Measurements from ENCODE around the gene CERK.

CERK gene

GRCh38 chr22:46669201-46669600, 68.9 kb downstream of the CERK start:
- DNase-seq (ENCODE audit: low read depth) = no peak
- TF ChIP-seq, protein P1, sequence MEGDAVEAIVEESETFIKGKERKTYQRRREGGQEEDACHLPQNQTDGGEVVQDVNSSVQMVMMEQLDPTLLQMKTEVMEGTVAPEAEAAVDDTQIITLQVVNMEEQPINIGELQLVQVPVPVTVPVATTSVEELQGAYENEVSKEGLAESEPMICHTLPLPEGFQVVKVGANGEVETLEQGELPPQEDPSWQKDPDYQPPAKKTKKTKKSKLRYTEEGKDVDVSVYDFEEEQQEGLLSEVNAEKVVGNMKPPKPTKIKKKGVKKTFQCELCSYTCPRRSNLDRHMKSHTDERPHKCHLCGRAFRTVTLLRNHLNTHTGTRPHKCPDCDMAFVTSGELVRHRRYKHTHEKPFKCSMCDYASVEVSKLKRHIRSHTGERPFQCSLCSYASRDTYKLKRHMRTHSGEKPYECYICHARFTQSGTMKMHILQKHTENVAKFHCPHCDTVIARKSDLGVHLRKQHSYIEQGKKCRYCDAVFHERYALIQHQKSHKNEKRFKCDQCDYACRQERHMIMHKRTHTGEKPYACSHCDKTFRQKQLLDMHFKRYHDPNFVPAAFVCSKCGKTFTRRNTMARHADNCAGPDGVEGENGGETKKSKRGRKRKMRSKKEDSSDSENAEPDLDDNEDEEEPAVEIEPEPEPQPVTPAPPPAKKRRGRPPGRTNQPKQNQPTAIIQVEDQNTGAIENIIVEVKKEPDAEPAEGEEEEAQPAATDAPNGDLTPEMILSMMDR (IDR thresholded peaks at IDR 0.05; ENCODE audit: insufficient read depth, low read depth, low read length, missing control alignments) = no peak
- H3K4me3 ChIP-seq (ENCODE audit: low read depth, low read length) = no peak overlapping the region

DNA sequence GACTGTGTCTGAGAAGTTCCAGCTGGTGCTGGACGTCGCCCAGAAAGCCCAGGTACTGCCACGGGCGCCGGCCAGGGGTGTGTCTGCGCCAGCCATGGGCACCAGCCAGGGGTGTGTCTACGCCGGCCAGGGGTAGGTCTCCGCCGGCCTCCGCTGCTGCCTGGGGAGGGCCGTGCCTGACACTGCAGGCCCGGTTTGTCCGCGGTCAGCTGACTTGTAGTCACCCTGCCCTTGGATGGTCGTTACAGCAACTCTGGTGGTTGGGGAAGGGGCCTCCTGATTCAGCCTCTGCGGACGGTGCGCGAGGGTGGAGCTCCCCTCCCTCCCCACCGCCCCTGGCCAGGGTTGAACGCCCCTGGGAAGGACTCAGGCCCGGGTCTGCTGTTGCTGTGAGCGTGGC, 69.9 kb downstream of the CERK start:
- DNase-seq (ENCODE audit: low read depth) = no peak
- H3K4me3 ChIP-seq (ENCODE audit: low read depth, low read length) = no peak overlapping the region
- TF ChIP-seq, protein P1 (IDR thresholded peaks at IDR 0.05; ENCODE audit: insufficient read depth, low read depth, low read length, missing control alignments) = no peak

DNA sequence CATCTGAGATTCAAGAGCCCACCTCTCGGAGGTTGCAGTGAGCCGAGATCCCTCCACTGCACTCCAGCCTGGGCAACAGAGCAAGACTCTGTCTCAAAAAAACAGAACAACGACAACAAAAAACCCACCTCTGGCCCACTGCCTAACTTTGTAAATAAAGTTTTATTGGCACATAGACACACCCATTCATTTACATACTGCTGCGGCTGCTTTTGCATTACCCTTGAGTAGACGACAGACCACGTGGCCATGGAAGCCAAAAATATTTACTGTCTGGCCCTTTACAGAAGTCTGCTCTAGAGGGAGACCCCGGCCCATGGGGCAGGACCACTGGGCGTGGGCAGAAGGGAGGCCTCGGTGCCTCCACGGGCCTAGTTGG, 70.8 kb downstream of the CERK start:
- TF ChIP-seq, protein P1 (IDR thresholded peaks at IDR 0.05; ENCODE audit: insufficient read depth, low read depth, low read length, missing control alignments) = no peak
- DNase-seq (ENCODE audit: low read depth) = no peak
- no peak overlapping the region for H3K4me3 ChIP-seq (ENCODE audit: low read depth, low read length)

DNA sequence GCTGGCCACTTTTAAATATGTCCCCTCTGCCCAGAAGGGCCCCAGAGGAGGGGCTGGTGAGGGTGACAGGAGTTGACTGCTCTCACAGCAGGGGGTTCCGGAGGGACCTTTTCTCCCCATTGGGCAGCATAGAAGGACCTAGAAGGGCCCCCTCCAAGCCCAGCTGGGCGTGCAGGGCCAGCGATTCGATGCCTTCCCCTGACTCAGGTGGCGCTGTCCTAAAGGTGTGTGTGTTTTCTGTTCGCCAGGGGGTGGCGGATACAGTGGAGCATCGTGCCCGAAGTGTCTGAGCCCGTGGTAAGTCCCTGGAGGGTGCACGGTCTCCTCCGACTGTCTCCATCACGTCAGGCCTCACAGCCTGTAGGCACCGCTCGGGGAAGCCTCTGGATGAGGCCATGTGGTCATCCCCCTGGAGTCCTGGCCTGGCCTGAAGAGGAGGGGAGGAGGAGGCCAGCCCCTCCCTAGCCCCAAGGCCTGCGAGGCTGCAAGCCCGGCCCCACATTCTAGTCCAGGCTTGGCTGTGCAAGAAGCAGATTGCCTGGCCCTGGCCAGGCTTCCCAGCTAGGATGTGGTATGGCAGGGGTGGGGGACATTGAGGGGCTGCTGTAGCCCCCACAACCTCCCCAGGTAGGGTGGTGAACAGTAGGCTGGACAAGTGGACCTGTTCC, 71.3 kb downstream of the CERK start:
- no peak for DNase-seq (ENCODE audit: low read depth)
- H3K4me3 ChIP-seq (ENCODE audit: low read depth, low read length) = no peak overlapping the region
- TF ChIP-seq, protein P1 (IDR thresholded peaks at IDR 0.05; ENCODE audit: insufficient read depth, low read depth, low read length, missing control alignments) = no peak

- no peak overlapping the region for H3K4me3 ChIP-seq (ENCODE audit: low read depth, low read length)
- no peak for DNase-seq (ENCODE audit: low read depth)
- TF ChIP-seq, protein P1 (IDR thresholded peaks at IDR 0.05; ENCODE audit: insufficient read depth, low read depth, low read length, missing control alignments) = no peak
Observed at GRCh38 chr22:46665751-46666280, 72.2 kb downstream of the CERK start.

DNA sequence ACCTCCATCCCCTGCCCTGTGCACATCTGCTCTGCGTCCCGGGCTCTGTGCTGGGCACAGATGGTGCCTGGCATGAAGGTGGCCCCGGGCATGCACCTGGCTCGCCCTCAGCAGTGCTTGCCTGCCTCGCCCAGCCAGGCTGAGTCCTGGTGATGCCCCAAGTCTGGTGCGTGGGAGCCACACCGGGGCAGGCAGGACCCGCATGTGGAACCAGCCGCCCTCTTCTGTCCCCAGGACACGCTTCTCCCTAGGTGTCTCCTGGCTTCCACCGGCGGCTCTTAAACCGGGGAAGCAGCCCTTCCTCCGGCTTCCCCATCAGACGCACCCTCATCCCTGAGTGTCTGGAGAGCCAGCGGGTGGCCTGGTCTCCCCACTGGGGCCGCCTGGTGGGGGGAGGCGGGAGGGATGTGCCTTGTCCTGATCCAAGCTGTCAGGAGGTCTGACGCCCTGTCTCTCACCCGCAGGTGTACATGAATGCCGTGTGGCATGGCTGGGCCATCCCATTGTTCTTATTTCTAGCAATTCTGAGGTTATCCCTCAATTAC, 72.8 kb downstream of the CERK start:
- no peak for DNase-seq (ENCODE audit: low read depth)
- no peak overlapping the region for H3K4me3 ChIP-seq (ENCODE audit: low read depth, low read length)
- TF ChIP-seq, protein P1 (IDR thresholded peaks at IDR 0.05; ENCODE audit: insufficient read depth, low read depth, low read length, missing control alignments) = no peak
